BLaER1 treated with 17β-estradiol and CSF1 and Interleukin-3, amounts not matched to agents 10 nM and 100 nM (cell line): ENCODE results near the gene MRPS15.
"Not testable (repeated sequence)": the region's sequence is repeated elsewhere in the genome, so short reads cannot be mapped to it uniquely, and the experiment has no call there.

Source experiments
- H3K27ac ChIP-seq, 11 experiments: shearing (Covaris generic); formaldehyde crosslinking; 2 replicates each; pipeline ENCODE4 v1.8.1; 2022
- H3K27me3 ChIP-seq, 11 experiments: shearing (Covaris generic); formaldehyde crosslinking; 2 replicates each; pipeline ENCODE4 v1.8.1; 2022
- H3K36me3 ChIP-seq, 11 experiments: shearing (Covaris generic); formaldehyde crosslinking; 2 replicates each; pipeline ENCODE4 v1.8.1; 2022
- H3K4me1 ChIP-seq, 10 experiments: shearing (Covaris generic); formaldehyde crosslinking; 2 replicates each; pipeline ENCODE4 v1.8.1; 2022
- H3K4me2 ChIP-seq, 11 experiments: shearing (Covaris generic); formaldehyde crosslinking; 2 replicates each; pipeline ENCODE4 v1.8.1; 2022
- H3K4me3 ChIP-seq, 10 experiments: shearing (Covaris generic); formaldehyde crosslinking; 2 replicates each; pipeline ENCODE4 v1.8.1; 2022
- H3K9ac ChIP-seq, 11 experiments: shearing (Covaris generic); formaldehyde crosslinking; 2 replicates each; pipeline ENCODE4 v1.8.1; 2022
- H3K9me3 ChIP-seq, 11 experiments: shearing (Covaris generic); formaldehyde crosslinking; replicated peaks in 1 of 11; 2 replicates each; pipeline ENCODE4 v1.8.1; 2022
- H4K20me1 ChIP-seq, 11 experiments: shearing (Covaris generic); formaldehyde crosslinking; 2 replicates each; pipeline ENCODE4 v1.8.1; 2022
- Cebpa-rat ChIP-seq, 11 experiments: shearing (Covaris generic); IDR thresholded peaks; 2 replicates each; pipeline ENCODE4 v1.8.1; 2022

Gene MRPS15

DNA sequence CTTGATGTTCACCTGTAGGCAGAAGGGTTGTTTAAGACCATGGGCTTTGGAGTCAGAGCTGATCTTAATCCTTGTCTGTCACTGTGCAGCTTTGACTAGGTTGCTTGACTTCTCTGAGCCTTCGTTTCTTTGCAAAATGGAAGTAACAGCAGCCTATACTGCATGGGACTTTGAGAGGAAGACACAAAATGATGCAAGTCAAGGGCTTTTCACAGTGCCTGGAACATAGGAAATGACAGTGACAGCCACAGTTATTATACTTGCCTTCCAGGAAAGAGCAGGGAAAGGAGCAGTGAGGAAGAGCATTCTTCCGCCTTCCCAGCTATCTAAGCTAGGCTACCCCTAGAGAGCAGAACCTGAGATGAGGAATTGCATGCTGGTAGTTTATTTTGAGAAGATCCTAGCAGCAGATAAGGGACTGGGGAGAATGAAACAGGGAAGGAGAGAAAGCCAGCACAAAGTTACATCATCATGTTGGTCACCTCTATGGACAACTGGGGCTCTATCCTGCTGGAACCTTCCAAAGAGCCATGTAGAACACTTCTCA lies 15.4 kb upstream of the MRPS15 start:
- Histone ChIP-seq H3K9me3 (no peaks in the 10 kb centered on the region), H3K27ac (no peak overlapping the region), H3K4me1 (peaks cover 20 to 44% (median 39%) of the 10 kb centered on the region in 10 experiments), H3K4me3 (no peak overlapping the region), H3K27me3 (no peaks in the 10 kb centered on the region), H4K20me1 (no peaks in the 10 kb centered on the region), H3K36me3 (peaks cover 0 to 26% (median 0%) of the 10 kb centered on the region in 11 experiments; a peak in 7 of 22 replicates), H3K4me2 (peak overlapping the region in 1 of 11 experiments; percentile 21; a peak in 1 of 22 replicates), H3K9ac (no peak overlapping the region)
- TF ChIP-seq Cebpa-rat (IDR thresholded peaks at IDR 0.05), result no peak

DNA sequence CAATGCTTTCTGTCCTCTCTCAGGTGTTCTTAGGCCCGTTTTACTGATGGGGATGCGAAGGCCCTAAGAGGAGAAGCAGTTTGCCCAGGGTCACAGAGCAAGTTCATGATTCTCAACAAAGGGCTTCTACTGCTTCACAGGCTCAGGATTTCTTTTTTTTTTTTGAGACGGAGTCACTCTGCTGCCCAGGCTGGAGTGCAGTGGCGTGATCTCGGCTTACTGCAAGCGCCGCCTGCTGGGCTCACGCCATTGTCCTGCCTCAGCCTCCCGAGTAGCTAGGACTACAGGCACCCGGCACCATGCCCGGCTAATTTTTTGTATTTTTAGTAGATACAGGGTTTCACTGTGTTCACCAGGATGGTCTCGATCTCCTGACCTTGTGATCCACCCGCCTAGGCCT lies 13.4 kb upstream of the MRPS15 start:
- not testable (repeated sequence) for H3K27ac ChIP-seq, H3K27me3 ChIP-seq
- H3K36me3 ChIP-seq, result peaks cover 0 to 26% (median 0%) of the 10 kb centered on the region in 11 experiments; a peak in 7 of 22 replicates

DNA sequence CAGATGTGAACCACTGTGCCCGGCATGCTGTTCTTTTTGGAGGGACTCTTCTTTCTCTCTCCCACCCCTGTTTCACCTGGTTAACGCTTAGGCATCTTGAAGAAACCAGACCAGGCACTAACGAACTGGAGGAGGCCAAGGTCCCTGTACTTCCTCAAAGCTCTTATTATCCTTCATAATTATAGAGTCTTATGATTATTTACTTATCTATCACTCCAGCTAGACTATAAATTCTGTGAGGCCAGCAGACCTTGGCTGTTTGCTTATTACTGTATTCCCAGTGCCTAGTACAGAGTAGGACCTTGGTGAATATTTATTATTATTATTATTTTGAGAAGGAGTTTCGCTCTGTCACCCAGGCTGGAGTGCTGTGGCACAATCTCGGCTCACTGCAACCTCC lies 12.8 kb upstream of the MRPS15 start:
- Histone ChIP-seq H3K36me3 (peaks cover 0 to 26% (median 0%) of the 10 kb centered on the region in 11 experiments; a peak in 7 of 22 replicates), H3K9ac (no peak overlapping the region), H3K4me3 (no peak overlapping the region), H3K4me1 (peaks cover 5 to 29% (median 22%) of the 10 kb centered on the region in 10 experiments), H3K4me2 (no peak overlapping the region), H3K27me3 (no peaks in the 10 kb centered on the region), H3K9me3 (no peaks in the 10 kb centered on the region), H4K20me1 (no peaks in the 10 kb centered on the region), H3K27ac (no peak overlapping the region)
- TF ChIP-seq Cebpa-rat (IDR thresholded peaks at IDR 0.05), result no peak

More for the DNA sequence above, 13.4 kb upstream of the MRPS15 start:
- not testable (repeated sequence) for H3K9ac ChIP-seq, H3K4me3 ChIP-seq, H3K9me3 ChIP-seq, H4K20me1 ChIP-seq, H3K4me2 ChIP-seq
- H3K4me1 ChIP-seq, result peaks cover 12 to 36% (median 28%) of the 10 kb centered on the region in 10 experiments

DNA sequence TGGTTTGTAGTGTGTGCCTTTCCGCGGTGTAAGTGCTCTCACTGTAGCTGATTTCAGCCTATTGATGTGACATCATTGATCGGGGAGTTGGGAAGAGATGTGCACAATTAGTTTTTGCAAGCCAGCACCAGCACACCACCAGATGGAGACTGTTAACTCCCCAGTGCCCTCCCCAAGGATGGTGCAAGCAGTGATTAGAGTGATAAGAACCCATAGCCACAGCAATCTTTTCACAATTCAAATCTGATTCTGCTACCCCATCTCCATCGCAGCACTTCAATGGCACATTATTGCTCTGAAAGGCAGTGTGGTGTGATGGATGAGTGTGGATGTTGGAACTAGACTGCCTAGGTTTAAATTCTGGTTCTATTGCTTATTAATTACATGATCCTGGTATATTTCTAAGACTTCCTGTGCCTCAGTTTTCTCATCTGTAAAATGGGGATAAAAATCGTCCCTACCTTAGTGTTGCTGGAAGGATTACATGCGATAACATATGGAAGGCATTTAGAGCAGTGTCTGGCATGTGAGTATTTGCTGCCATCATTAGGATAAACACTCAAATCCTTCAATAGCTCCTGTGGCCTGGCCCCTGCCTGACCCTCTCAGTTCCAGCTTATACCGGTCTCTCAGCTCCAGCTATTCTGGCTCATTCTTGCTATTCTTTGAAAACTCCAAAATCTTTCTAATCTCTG lies 11.9 kb upstream of the MRPS15 start:
- Histone ChIP-seq H3K27ac (no peak overlapping the region), H3K4me3 (no peak overlapping the region), H3K4me1 (peaks cover 0 to 20% (median 13%) of the 10 kb centered on the region in 10 experiments; a peak in 16 of 20 replicates), H3K36me3 (peaks cover 0 to 26% (median 0%) of the 10 kb centered on the region in 11 experiments; a peak in 7 of 22 replicates), H4K20me1 (no peaks in the 10 kb centered on the region), H3K9me3 (no peaks in the 10 kb centered on the region), H3K4me2 (no peak overlapping the region), H3K27me3 (no peaks in the 10 kb centered on the region), H3K9ac (no peak overlapping the region; a peak in 1 of 22 replicates)
- TF ChIP-seq Cebpa-rat (IDR thresholded peaks at IDR 0.05), result no peak

DNA sequence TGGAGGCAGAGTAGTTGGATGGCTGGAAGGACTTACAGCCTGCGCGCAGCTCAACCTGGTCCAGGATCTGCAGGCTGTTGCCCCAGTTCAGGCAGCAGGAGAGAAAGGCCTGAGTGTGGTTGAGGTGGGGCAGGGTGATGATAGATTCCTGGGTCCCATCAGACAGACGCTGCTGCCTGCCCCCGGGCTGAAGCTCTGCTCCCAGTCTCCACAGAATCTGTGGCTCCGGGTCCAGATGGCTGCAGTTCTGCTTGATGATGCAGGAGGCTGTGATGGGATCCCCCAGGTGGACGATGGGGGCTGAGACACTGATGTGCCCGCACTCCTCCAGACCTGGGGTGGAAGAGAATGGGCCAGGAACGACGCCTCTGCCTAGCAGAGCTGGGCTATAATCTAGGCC lies 11.2 kb upstream of the MRPS15 start:
- H3K9me3 ChIP-seq, result no peaks in the 10 kb centered on the region
- H3K4me1 ChIP-seq, result peaks cover 0 to 18% (median 11%) of the 10 kb centered on the region in 10 experiments; a peak in 15 of 20 replicates
- peaks cover 0 to 19% (median 0%) of the 10 kb centered on the region in 11 experiments; a peak in 7 of 22 replicates for H3K36me3 ChIP-seq
- H3K4me3 ChIP-seq, result no peak overlapping the region
- 0 out of 22 replicates have a peak overlapping the region, but pooled peaks of 2 of the 11 experiments have one; percentile 24 to 43 for H3K4me2 ChIP-seq
- H3K27me3 ChIP-seq, result no peaks in the 10 kb centered on the region
- TF ChIP-seq Cebpa-rat (IDR thresholded peaks at IDR 0.05), result no peak
- H3K27ac ChIP-seq, result no peak overlapping the region
- no peaks in the 10 kb centered on the region for H4K20me1 ChIP-seq
- H3K9ac ChIP-seq, result peak overlapping the region in 1 of 11 experiments; percentile 29; a peak in 1 of 22 replicates

DNA sequence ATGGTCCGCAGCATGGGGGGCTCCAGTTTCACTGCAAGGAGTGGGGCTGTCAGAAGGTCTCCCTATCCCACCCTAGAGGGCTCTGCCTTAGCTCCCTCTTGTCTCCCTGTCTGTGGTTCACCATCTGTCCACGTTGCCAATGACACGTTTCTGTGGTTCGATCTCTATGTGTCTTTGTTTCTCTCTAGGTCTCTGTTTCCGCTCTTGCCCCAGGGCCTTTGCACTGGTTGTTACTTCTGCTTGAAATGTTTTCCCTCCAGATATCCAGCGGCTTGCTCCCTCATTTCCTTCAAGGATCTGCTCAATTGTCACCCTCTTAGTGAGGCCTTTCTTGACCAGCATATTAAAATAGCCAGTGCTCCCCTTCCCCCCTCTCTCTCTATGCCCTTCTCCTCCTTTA lies 8.5 kb upstream of the MRPS15 start:
- H3K27ac ChIP-seq, result no peak overlapping the region
- no peak overlapping the region for H3K4me3 ChIP-seq
- no peak overlapping the region for H3K4me2 ChIP-seq
- H3K9me3 ChIP-seq, result no peaks in the 10 kb centered on the region
- TF ChIP-seq Cebpa-rat (IDR thresholded peaks at IDR 0.05), result no peak
- peaks cover 0 to 6% (median 0%) of the 10 kb centered on the region in 11 experiments; a peak in 1 of 22 replicates for H3K36me3 ChIP-seq
- H3K4me1 ChIP-seq, result peaks cover 0 to 18% (median 11%) of the 10 kb centered on the region in 10 experiments; a peak in 14 of 20 replicates
- H4K20me1 ChIP-seq, result no peaks in the 10 kb centered on the region
- H3K27me3 ChIP-seq, result no peaks in the 10 kb centered on the region
- H3K9ac ChIP-seq, result no peak overlapping the region

DNA sequence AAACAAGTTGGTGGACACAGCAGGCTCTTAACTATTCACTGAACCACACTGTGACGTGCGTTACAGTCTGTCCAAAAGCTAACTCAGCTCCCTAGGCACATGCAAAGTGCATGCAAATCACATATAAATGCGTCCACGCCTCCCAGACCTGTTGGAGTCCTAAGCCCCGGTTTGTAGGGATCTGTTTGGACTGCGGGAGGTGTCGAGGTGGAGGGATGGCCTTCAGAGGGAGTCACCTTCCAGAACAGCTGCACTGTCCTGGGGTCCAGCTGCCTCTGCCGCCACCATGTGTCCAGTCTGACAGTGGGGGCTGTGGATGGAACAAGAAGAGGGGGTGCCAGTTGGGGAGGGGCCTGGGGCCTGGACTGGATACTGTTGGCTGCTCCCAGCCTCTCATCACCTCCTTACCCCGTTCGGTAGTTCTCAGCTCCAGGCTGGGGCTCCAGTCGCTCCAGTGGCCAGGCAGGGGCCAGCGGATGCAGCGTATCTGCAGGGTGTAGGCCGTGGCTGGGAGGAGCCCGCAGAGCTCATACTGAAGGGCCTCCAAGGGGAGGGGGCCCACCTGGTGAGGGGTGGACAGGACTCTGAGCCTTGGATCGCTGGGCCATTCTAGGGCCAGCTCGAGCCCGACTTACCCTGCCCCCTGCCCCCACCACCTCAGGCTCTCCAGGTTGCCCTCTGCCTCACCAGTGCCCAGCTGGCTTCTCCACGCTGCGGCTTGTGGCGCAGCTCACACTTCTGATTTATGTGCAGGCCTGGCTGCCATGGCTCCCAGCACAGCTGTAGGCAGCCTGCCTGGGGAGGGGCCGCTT lies 7.9 kb upstream of the MRPS15 start:
- Histone ChIP-seq H3K4me1 (peaks cover 0 to 18% (median 11%) of the 10 kb centered on the region in 10 experiments; a peak in 14 of 20 replicates), H3K4me3 (no peak overlapping the region), H4K20me1 (no peaks in the 10 kb centered on the region), H3K9me3 (no peaks in the 10 kb centered on the region), H3K27me3 (no peaks in the 10 kb centered on the region), H3K9ac (no peak overlapping the region), H3K36me3 (peaks cover 0 to 6% (median 0%) of the 10 kb centered on the region in 11 experiments; a peak in 1 of 22 replicates), H3K4me2 (no peak overlapping the region), H3K27ac (no peak overlapping the region)
- TF ChIP-seq Cebpa-rat (IDR thresholded peaks at IDR 0.05), result no peak

DNA sequence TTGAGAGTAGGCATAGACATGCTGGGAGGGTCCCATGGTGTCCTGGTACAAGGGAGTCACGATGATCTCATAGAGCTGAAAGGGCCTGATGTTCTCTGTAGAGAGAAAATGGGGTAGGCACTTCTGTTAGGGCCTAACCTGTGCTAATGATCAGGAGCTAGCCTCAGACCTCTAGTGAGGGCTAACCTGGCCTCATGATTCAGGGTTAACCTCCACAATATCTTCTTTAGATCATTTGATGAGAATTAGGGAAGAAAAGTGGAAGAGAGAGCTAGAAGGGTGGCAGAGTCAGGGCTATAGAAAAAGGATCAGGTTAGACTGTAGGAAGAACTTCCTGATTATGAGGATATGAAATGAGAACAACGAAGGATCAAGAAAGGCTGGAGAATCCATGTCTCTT lies 5.0 kb upstream of the MRPS15 start:
- Histone ChIP-seq H3K27me3 (no peaks in the 10 kb centered on the region), H3K9me3 (peaks cover 0 to 5% (median 0%) of the 10 kb centered on the region in 11 experiments; a peak in 2 of 22 replicates), H3K27ac (no peak overlapping the region), H3K9ac (no peak overlapping the region), H3K4me3 (no peak overlapping the region), H3K4me1 (peaks cover 12 to 29% (median 20%) of the 10 kb centered on the region in 10 experiments), H3K4me2 (no peak overlapping the region), H3K36me3 (no peaks in the 10 kb centered on the region), H4K20me1 (no peaks in the 10 kb centered on the region)
- no peak for TF ChIP-seq Cebpa-rat (IDR thresholded peaks at IDR 0.05)
